ENCODE data around the gene TAGLN2.

TAGLN2 gene

GRCh38 chr1:159924791-159925718 is at the start of gene TAGLN2:
TSS of gene TAGLN2 (minus strand) at chr1:159925507. CDS start at chr1:159920509, 4,998 bp downstream.
- DNase-seq = peak; percentile 71

GRCh38 chr1:159974350-159974965 is 49.2 kb upstream of the TAGLN2 start:
- DNase-seq = no peak

GRCh38 chr1:159973350-159973940 is 48.1 kb upstream of the TAGLN2 start:
- no peak for DNase-seq

GRCh38 chr1:159972443-159973205 is 47.3 kb upstream of the TAGLN2 start:
- DNase-seq = no peak

GRCh38 chr1:159970932-159971342 is 45.6 kb upstream of the TAGLN2 start:
- no peak for DNase-seq

GRCh38 chr1:159968901-159969300 is 43.6 kb upstream of the TAGLN2 start:
- DNase-seq = no peak

- DNase-seq = no peak
Observed at GRCh38 chr1:159965263-159965662, 40.0 kb upstream of the TAGLN2 start.

GRCh38 chr1:159964144-159964543 is 38.8 kb upstream of the TAGLN2 start:
- no peak for DNase-seq

- DNase-seq = no peak
Observed at GRCh38 chr1:159962176-159962575, 36.9 kb upstream of the TAGLN2 start.

GRCh38 chr1:159961636-159962035 is 36.3 kb upstream of the TAGLN2 start:
- DNase-seq = no peak

GRCh38 chr1:159960721-159961381 is 35.5 kb upstream of the TAGLN2 start:
- DNase-seq = no peak

GRCh38 chr1:159959451-159959850 is 34.1 kb upstream of the TAGLN2 start:
- DNase-seq = no peak

GRCh38 chr1:159958719-159959380 is 33.5 kb upstream of the TAGLN2 start:
- no peak for DNase-seq

GRCh38 chr1:159957824-159958268 is 32.5 kb upstream of the TAGLN2 start:
- no peak for DNase-seq

GRCh38 chr1:159955456-159955855 is 30.1 kb upstream of the TAGLN2 start:
- DNase-seq = no peak

- no peak for DNase-seq
Observed at GRCh38 chr1:159953536-159954515, 28.5 kb upstream of the TAGLN2 start, which contains the start of gene SLAMF9. TSS of gene SLAMF9 (minus strand) at chr1:159954237. CDS start at chr1:159954137, 100 bp downstream.

- no peak for DNase-seq
Observed at GRCh38 chr1:159952932-159953331, 27.6 kb upstream of the TAGLN2 start.

- no peak for DNase-seq
Observed at GRCh38 chr1:159951551-159951950, 26.2 kb upstream of the TAGLN2 start.

- no peak for DNase-seq
Observed at GRCh38 chr1:159951016-159951415, 25.7 kb upstream of the TAGLN2 start.

GRCh38 chr1:159949981-159950381 is 24.7 kb upstream of the TAGLN2 start:
- no peak for DNase-seq
